NK-92 treated with Interleukin-12 subunit alpha and Interleukin-12 subunit beta, amount 100 ng/mL, for 24 hours (cell line): ENCODE results near the gene PTGIS.
"Not testable (repeated sequence)": the region's sequence is repeated elsewhere in the genome, so short reads cannot be mapped to it uniquely, and the experiment has no call there.

Experiments
- DNase-seq: peaks from one replicate; lab custom pipeline; 2025; lab: John Stamatoyannopoulos, UW

Gene PTGIS

GRCh38 chr20:49567421-49568277 is at the start of gene PTGIS:
TSS of gene PTGIS (minus strand) at chr20:49568137. CDS start at chr20:49568116, 21 bp downstream.
- DNase-seq: no peak

- peak; percentile 62 for DNase-seq
Measured at GRCh38 chr20:49617394-49617793, 49.5 kb upstream of the PTGIS start.

GRCh38 chr20:49616154-49617007 is 48.4 kb upstream of the PTGIS start:
- no peak for DNase-seq

GRCh38 chr20:49615401-49616153 is 47.6 kb upstream of the PTGIS start:
- DNase-seq: no peak

- not testable (repeated sequence) for DNase-seq
Measured at GRCh38 chr20:49615051-49615400, 47.1 kb upstream of the PTGIS start.

- DNase-seq: no peak
Measured at GRCh38 chr20:49614338-49615050, 46.6 kb upstream of the PTGIS start.

- no peak for DNase-seq
Measured at GRCh38 chr20:49612127-49612738, 44.3 kb upstream of the PTGIS start.

GRCh38 chr20:49611539-49612126 is 43.7 kb upstream of the PTGIS start:
- not testable (repeated sequence) for DNase-seq

GRCh38 chr20:49610691-49611538 is 43.0 kb upstream of the PTGIS start:
- peak; percentile 74 for DNase-seq

- DNase-seq: peak; percentile 74
Measured at GRCh38 chr20:49608752-49609670, 41.1 kb upstream of the PTGIS start.

GRCh38 chr20:49607568-49607967 is 39.6 kb upstream of the PTGIS start:
- DNase-seq: no peak

GRCh38 chr20:49603209-49603627 is 35.3 kb upstream of the PTGIS start:
- no peak for DNase-seq

- DNase-seq: no peak
Measured at GRCh38 chr20:49602345-49603208, 34.6 kb upstream of the PTGIS start.

GRCh38 chr20:49601153-49601924 is 33.4 kb upstream of the PTGIS start:
- no peak for DNase-seq

GRCh38 chr20:49599746-49600113 is 31.8 kb upstream of the PTGIS start:
- DNase-seq: no peak

- DNase-seq: peak; percentile 20
Measured at GRCh38 chr20:49597825-49598395, 30.0 kb upstream of the PTGIS start.
